CD4-positive, alpha-beta T cell treated with Interferon gamma for 1 hour (primary cell): ENCODE measurements around the gene TIMD4.
"Not testable (repeated sequence)": the region's sequence is repeated elsewhere in the genome, so short reads cannot be mapped to it uniquely, and the experiment has no call there.

Experiments used
- DNase-seq: peaks from one replicate; pipeline ENCODE4 v3.0.0-alpha.2; 2020

The TIMD4 gene

GRCh38 chr5:156963125-156963524, at the start of gene TIMD4:
Gene TIMD4 (minus strand): TSS chr5:156963226. CDS start chr5:156963198, 28 bp downstream.
- DNase-seq = no peak

DNA sequence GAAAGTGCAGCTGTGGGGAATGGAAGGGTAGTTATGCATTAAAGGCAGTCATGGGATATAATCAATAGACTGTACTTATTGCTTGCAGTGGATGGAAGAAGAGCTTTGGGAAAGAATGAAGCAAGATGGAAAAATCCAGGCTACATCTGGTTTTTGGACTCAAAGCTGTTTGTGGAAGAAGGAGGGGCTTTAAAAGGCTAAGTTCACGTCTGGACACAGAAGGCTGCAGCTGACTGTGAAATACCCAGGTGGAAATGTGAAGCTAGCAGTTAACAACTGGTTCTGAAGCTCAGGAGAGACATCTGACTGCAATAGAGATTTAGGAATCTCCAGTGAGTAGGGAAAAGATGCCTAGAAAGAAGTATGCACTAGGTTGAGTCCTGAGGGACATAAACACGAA, 43.2 kb upstream of the TIMD4 start:
- no peak for DNase-seq

GRCh38 chr5:157004893-157005551, 42.0 kb upstream of the TIMD4 start:
- no peak for DNase-seq

DNA sequence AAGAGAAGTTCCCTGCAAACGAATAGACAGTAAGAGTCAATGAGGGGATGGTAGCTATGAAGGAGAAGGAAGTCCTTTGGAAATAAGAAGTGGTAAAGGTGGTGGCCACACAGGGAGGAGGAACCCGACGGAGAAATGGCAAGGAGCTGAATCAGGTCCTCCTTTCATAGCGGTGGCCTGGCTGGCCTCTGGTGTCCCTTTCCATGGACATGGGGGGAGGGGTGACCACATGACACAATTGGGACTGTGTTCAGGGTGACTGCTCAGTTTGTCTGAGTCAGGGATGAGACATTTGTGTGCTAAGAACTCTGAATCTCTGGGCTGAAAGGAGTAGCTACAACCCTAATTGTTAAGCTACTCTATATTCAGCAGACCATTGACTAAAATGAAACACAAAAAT, 28.7 kb upstream of the TIMD4 start:
- DNase-seq = no peak

- DNase-seq = no peak
Observed at GRCh38 chr5:156984064-156984463, 21.0 kb upstream of the TIMD4 start.

DNA sequence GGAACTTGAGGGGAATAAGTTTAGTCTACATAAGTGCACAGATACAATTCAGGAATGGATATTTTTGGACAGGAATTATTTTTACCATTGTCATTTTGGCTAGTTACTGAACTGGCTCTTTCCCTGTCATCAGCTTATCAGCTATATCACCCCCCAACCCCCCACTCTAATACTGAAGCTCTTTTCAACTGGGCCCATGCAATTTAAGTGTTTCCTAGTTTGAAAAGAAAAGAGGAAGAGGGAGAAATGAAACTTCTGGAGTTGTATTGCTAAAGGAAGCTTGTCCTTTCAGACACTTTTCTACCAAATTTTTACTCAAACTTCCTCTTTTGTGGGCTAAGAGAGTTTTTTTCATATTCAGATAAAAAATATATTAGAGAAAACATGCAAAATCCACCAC, 18.5 kb upstream of the TIMD4 start:
- no peak for DNase-seq

GRCh38 chr5:156974328-156974727, 11.3 kb upstream of the TIMD4 start:
- no peak for DNase-seq

- no peak for DNase-seq
Observed at GRCh38 chr5:156971848-156972525, 9.0 kb upstream of the TIMD4 start.

- no peak for DNase-seq
Observed at GRCh38 chr5:156971415-156971814, 8.4 kb upstream of the TIMD4 start.

GRCh38 chr5:156967386-156967785, 4.4 kb upstream of the TIMD4 start:
- not testable (repeated sequence) for DNase-seq

GRCh38 chr5:156956321-156956720, 6.7 kb downstream of the TIMD4 start:
- DNase-seq = no peak

DNA sequence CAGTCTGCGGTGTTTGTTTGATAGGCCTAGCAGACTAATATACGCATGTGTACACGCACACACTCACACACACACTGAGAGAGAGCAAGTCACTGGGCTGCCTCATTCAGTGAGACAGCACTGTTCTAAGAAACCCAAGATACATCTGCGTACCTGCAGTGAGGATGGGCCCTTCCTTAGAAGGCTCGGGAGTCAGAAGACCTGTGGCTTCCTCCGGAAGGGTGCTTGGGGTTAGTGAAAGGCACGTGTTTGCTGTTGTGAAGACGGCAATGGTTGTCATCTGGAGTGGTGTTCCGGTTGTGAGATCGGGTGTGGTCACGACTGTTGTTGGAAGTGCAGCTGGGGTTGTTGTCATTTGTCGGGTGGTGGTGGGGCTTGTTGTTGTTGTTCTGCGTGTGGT, 11.7 kb downstream of the TIMD4 start:
- DNase-seq = peak; percentile 5

DNA sequence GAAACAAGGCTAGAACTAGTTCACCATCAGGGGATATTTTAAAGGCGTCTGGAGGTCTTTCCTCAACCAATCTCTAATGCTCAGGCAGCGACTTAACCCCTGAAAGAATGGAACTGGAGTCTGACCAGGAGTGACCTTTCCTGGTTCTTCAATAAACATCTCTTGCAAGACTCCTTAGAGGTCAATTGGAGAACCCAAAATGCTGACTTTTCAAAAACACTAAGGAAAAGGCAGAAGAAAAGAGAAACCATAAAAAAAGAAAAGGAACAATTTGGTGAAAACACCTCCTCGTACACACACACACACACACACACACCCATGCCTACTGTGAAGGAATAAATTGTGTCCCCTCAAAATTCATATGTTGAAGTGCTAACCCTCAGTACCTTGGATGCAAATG, 12.3 kb downstream of the TIMD4 start:
- DNase-seq = no peak

DNA sequence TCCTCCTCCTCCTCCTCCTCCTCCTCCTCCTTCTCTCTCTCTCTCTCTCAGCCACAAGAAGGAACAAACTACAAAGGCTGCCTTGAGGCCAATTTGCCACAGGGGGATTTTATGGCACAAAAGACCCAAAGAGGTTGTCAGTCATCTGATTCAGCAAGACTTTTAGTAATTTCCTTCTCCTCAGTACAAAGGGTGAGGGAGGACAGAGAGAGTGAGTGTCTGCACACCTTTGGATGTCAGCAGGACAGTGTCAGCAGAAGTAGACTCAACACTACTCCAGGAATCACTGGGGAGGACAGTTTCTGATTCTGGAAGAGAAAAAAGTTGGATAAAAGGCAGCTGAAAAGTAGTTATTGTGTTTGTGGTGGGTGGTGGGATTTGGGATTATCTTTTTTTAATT, 13.6 kb downstream of the TIMD4 start:
- DNase-seq = no peak

DNA sequence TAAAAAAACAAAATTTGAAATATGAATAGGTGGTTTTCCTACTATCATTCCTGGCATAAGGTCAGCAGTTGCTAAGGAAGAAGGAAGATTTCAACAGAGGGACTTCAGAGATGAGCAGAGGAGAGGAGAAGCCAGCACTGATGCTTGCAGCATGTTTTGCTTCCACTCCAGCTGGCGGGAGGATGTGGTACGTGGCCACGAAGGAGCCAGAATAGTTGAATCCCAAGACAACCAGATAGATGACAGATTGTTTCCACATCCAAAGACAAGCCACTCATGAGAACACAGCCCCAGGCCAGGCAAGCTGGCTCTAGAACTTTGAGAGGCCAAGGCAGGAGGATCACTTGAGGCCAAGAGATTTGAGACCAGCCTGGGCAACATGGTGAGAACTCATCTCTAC, 15.1 kb downstream of the TIMD4 start:
- no peak for DNase-seq

GRCh38 chr5:156942064-156942463, 21.0 kb downstream of the TIMD4 start:
- DNase-seq = no peak

GRCh38 chr5:156940462-156940861, 22.6 kb downstream of the TIMD4 start:
- not testable (repeated sequence) for DNase-seq

- DNase-seq = no peak
Observed at GRCh38 chr5:156936972-156937371, 26.1 kb downstream of the TIMD4 start.

DNA sequence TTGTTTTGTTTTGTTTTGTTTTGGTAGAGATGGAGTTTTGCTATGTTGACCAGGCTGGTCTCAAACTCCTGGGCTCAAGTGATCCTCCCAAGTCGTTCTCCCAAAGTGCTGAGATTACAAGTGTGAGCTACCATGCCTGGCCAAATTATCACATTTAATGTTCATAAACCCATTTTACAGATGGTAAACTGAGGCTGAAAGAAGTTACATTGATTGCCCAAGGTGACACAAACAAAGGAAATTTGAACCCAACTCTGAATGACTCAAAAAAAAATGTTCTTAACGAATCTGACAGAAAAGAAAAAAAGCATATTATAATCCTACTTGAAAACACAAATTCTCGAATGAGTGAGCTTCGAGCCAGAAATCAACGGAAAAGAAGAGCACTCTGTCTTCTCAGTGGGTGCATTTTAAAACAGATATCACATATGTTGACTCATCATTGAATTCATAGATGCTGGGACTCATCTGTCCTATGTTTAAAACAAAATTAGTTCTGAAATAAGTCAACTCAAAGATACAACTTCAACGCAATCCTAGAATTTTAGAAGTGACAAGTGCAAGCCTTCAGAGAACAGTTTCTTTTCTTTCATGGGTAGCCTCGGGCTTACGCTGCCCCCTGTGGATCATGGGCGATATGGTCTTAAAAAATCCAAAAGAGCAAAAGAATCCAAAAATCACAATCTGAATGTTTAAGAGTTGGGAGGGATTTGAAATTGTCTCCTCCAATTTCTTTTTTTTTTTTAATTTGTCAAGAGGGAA, 28.4 kb downstream of the TIMD4 start:
- DNase-seq = peak; percentile 35

DNA sequence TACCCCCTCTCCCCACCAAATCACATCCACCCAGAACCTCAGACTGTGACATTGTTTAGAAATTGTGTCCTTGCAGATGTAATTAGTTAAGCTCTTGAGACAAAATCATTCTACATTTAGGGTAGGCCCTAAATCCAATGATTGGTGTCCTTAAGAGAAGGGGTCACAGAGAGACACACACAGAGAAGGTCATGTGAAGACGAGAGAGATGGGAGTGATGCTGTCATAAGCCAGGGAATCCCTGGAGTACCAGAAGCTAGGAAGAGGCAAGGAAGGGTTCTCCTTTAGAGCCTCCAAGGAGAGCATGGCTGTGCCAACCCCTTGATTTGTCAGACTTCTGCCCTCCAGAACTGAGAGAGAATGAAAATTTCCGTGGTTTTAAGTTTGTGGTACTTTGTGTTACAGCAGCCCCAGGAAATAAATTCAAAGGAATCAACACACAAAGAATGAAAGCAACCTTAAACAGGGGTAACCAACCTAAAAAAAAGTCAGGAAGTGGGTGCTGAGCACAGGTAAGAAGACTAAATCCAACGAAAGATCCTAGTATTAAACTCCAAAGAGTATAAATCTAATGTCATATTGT, 33.6 kb downstream of the TIMD4 start:
- no peak for DNase-seq

DNA sequence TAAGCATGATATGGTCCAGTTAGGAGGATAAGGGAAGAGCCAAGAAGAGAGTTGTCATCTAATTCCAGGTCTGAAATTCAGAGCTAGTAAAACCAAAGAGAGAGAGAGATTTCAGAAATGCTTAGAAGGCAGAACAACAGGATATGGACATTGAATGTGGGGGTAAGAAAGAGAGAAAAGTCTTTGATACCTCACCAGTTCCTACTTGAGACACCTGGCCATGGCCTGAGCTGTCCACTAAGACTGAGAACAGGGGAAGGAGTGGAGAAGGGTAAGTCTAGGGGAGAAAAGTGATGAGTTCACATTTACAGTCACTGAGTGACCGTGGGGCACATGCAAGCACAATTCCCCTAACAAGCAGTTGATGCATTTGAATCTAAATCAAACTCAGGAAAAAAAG, 35.5 kb downstream of the TIMD4 start:
- DNase-seq = no peak

- not testable (repeated sequence) for DNase-seq
Observed at GRCh38 chr5:156925767-156926166, 37.3 kb downstream of the TIMD4 start.

DNA sequence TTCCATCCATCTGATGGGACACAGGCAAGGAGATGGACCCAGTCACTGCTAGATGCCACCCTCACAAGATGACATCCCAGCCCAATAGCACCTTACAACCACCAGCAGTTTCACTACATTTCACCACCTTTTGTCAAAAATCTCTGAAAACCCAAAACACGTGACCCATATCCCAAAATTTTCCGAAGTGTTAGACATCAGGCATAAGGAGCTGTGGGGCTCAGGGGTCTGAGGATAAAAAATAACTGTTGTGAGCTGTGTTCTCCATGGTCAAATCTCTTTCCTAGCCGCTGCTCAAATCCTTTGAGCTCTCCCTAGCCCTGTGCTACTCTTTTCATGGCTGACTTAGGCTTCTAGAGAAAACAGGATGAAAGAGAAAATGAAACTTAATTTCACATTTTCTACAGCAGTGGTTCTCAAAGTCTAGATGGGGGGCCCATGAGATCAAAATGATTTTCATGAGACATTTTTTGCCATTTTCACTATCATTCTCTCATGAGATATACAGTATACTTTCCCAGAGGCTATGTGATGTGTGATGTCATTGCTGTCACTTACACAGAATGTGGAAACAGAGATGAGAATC, 40.7 kb downstream of the TIMD4 start:
- DNase-seq = no peak
